Measurements from ENCODE around the gene IFI27. TPM values are rescaled to one million over a fixed set of nuclear protein-coding genes. Genes with fewer than 3 reads are reported as not detected.

IFI27 gene
- total and polyA plus RNA-seq, 9 of the 15 experiments (the other 6 are each of a cell fraction or from before 2014, with no cell fraction given) = 0.19 to 3.4 (median 1.4) TPM; not detected in 1

DNA sequence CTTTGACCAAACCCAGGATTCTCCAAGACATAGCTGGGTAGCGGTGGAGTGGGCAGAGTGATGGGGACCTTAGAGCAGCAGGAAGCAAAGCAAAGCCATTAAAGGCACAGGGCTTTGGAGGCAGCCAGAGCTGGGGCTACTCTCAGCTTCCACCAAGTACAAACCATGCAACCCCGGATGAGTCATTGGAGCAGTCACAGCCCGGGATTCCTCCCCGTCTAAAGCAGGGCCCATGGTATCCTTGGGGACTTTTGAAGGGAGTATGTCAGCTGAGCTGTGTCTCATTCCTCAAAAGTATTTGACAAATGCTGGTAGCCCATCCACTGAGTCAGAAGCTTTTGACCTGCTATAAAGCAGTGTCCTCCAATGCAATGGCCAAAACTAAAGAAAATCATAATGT is 9.7 kb upstream of the IFI27 start:
- H3K79me2 ChIP-seq (ENCODE audit: control insufficient read depth, insufficient read depth, low read length) = no peaks in the 10 kb centered on the region
- TF ChIP-seq ILK (tag; IDR thresholded peaks at IDR 0.05; ENCODE audit: borderline replicate concordance, low read depth) (no peak), EHMT2 (IDR thresholded peaks at IDR 0.05) (no peak)
- no peak overlapping the region for H3K27ac ChIP-seq (ENCODE audit: extremely low read depth, low read depth, low read length)
- no peak overlapping the region for H3K4me3 ChIP-seq
- CTCF ChIA-PET (ENCODE audit: low intra/inter-chr PET ratio) = no interaction called here
- no peak for DNase-seq (ENCODE audit: extremely low read depth in 1 of 4, low spot score in 3 of 4)
- H3K4me2 ChIP-seq (ENCODE audit: insufficient read depth, low read length) = no peak overlapping the region
- WGBS (ENCODE audit: insufficient coverage, low coverage, missing lambda C conversion rate) = 48% methylated on average over 4 of the region's 4 CpGs
- BruUV-seq (replicated peaks) = no TSS peak
- H3K4me1 ChIP-seq (replicated peaks in 1 of 2; ENCODE audit: control insufficient read depth in 2 of 2, insufficient read depth in 2 of 2, low read length in 2 of 2) = no peaks in the 10 kb centered on the region; a peak in 1 of 5 replicates
- H3K36me3 ChIP-seq (ENCODE audit: control insufficient read depth, insufficient read depth, low read length) = no peaks in the 10 kb centered on the region
- POLR2A ChIA-PET = interaction anchor here (0.5 to 1.2 kb wide), 3 partner anchors 9 to 27 kb away, joined by 3 to 7 read pairs (median 3); partner anchors contain the start of gene IFI27
- H3K9me3 ChIP-seq (replicated peaks; ENCODE audit: control insufficient read depth, insufficient read depth, low read depth, low read length) = no peaks in the 10 kb centered on the region
- peaks cover 2% of the 10 kb centered on the region for H3K9me1 ChIP-seq (ENCODE audit: control insufficient read depth, insufficient read depth, low read length)
- no peak overlapping the region for H3K9ac ChIP-seq (ENCODE audit: insufficient read depth in 1 of 2, low read depth in 2 of 2, low read length in 2 of 2)
- no peak for ATAC-seq
- intact Hi-C loops (cut with micrococcal nuclease) (no loop called here), in situ Hi-C loops (cut with MboI) (no loop called here)
- no peak overlapping the region for H2AFZ ChIP-seq (ENCODE audit: low read depth, low read length)
- no peaks in the 10 kb centered on the region for H4K20me1 ChIP-seq (replicated peaks; ENCODE audit: control insufficient read depth, insufficient read depth, low read length)
- no peak for FAIRE-seq
- no peaks in the 10 kb centered on the region for H3K27me3 ChIP-seq (ENCODE audit: control insufficient read depth in 2 of 2, insufficient read depth in 2 of 2, low read length in 2 of 2)

- Histone ChIP-seq H3K4me2 (ENCODE audit: insufficient read depth, low read length) (no peak overlapping the region), H3K9ac (ENCODE audit: insufficient read depth in 1 of 2, low read depth in 2 of 2, low read length in 2 of 2) (no peak overlapping the region; a peak in 1 of 4 replicates), H3K4me3 (no peak overlapping the region), H3K4me1 (replicated peaks in 1 of 2; ENCODE audit: control insufficient read depth in 2 of 2, insufficient read depth in 2 of 2, low read length in 2 of 2) (no peaks in the 10 kb centered on the region; a peak in 1 of 5 replicates), H4K20me1 (replicated peaks; ENCODE audit: control insufficient read depth, insufficient read depth, low read length) (no peaks in the 10 kb centered on the region), H3K27me3 (ENCODE audit: control insufficient read depth in 2 of 2, insufficient read depth in 2 of 2, low read length in 2 of 2) (no peaks in the 10 kb centered on the region), H2AFZ (ENCODE audit: low read depth, low read length) (no peak overlapping the region), H3K79me2 (ENCODE audit: control insufficient read depth, insufficient read depth, low read length) (no peaks in the 10 kb centered on the region), H3K36me3 (ENCODE audit: control insufficient read depth, insufficient read depth, low read length) (no peaks in the 10 kb centered on the region), H3K9me3 (replicated peaks; ENCODE audit: control insufficient read depth, insufficient read depth, low read depth, low read length) (no peaks in the 10 kb centered on the region), H3K9me1 (ENCODE audit: control insufficient read depth, insufficient read depth, low read length) (peaks cover 2% of the 10 kb centered on the region), H3K27ac (ENCODE audit: extremely low read depth, low read depth, low read length) (no peak overlapping the region)
- CTCF ChIA-PET (ENCODE audit: low intra/inter-chr PET ratio) = no interaction called here
- DNase-seq (ENCODE audit: extremely low read depth in 1 of 4, low spot score in 3 of 4) (no peak), ATAC-seq (no peak), FAIRE-seq (no peak)
- intact Hi-C loops (cut with micrococcal nuclease) (no loop called here), in situ Hi-C loops (cut with MboI) (no loop called here)
- BruUV-seq (replicated peaks) = no TSS peak
- POLR2A ChIA-PET = interaction anchor here (1.2 kb wide), 1 partner anchor 9 kb away, joined by 7 read pairs; the partner anchor contains the start of gene IFI27
- 100% methylated on average over 2 of the region's 10 CpGs for WGBS (ENCODE audit: insufficient coverage, low coverage, missing lambda C conversion rate)
- no peak for TF ChIP-seq PURB (CRISPR knock-in tag; IDR thresholded peaks at IDR 0.05; ENCODE audit: low read depth)
- TF ChIP-seq HMGXB4 (CRISPR knock-in tag; IDR thresholded peaks at IDR 0.05) = no peak
- no peak for TF ChIP-seq ILF3 (IDR thresholded peaks at IDR 0.05; ENCODE audit: borderline replicate concordance)
- TF ChIP-seq, protein P1, sequence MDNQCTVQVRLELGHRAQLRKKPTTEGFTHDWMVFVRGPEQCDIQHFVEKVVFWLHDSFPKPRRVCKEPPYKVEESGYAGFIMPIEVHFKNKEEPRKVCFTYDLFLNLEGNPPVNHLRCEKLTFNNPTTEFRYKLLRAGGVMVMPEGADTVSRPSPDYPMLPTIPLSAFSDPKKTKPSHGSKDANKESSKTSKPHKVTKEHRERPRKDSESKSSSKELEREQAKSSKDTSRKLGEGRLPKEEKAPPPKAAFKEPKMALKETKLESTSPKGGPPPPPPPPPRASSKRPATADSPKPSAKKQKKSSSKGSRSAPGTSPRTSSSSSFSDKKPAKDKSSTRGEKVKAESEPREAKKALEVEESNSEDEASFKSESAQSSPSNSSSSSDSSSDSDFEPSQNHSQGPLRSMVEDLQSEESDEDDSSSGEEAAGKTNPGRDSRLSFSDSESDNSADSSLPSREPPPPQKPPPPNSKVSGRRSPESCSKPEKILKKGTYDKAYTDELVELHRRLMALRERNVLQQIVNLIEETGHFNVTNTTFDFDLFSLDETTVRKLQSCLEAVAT (IDR thresholded peaks at IDR 0.05) = no peak
- no peak for TF ChIP-seq ZNF143 (CRISPR knock-in tag; IDR thresholded peaks at IDR 0.05)
- TF ChIP-seq HCFC1 (IDR thresholded peaks at IDR 0.05; ENCODE audit: low read depth, low read length) = no peak
- no peak for TF ChIP-seq BACH1 (tag; IDR thresholded peaks at IDR 0.05)
- no peak for TF ChIP-seq HNRNPK (IDR thresholded peaks at IDR 0.05; ENCODE audit: low read depth, low read length, poor library complexity, severe bottlenecking)
- no peak for TF ChIP-seq ZNF583 (CRISPR knock-in tag; IDR thresholded peaks at IDR 0.05)
Observed at GRCh38 chr14:94101748-94102147, 8.8 kb upstream of the IFI27 start.
